HT-29 (cell line): ENCODE measurements around the gene NFIL3. TPM values are rescaled to one million over a fixed set of nuclear protein-coding genes. Genes with fewer than 3 reads are reported as not detected.
A peak's percentile ranks its signal among the peaks of the same experiment; 100 is the strongest.
"Not testable (repeated sequence)": the region's sequence is repeated elsewhere in the genome, so short reads cannot be mapped to it uniquely, and the experiment has no call there.

ENCODE experiments used
- DNase-seq: peaks from one replicate; pipeline ENCODE4 v3.0.0-alpha.2; 2015; ENCODE audit warnings: low spot score
- total RNA-seq: library from RNA; depleted of rRNA; stranded (reverse); fragments of >200 nt; shearing (Covaris generic); gene quantifications from 2 replicates; pipeline ENCODE4 v1.2.3, GENCODE V29; 2014

NFIL3 gene
- total RNA-seq, 1 experiment from 2014 or later: 1.4 TPM

DNA sequence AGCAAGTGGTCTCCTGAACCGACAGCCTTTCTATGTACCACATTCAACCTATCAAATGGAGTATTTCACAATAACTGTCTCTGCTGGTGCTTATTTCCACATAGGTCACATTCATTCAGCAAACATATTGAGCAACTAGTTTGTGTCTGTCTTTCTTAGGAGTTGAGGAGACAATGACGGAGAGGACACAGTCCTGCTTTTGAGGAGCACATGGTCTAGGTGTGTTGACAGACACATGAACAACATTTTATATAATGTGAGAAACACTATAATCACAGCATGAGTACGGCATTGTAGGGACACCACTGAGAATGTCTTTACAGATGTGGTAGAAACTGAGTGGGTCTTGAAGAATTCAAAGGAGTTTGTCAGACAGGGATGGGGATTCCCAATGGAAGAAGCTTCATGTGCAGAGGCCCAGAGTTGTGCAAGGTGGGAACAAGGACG lies 28.5 kb downstream of the NFIL3 start:
- DNase-seq: no peak

DNA sequence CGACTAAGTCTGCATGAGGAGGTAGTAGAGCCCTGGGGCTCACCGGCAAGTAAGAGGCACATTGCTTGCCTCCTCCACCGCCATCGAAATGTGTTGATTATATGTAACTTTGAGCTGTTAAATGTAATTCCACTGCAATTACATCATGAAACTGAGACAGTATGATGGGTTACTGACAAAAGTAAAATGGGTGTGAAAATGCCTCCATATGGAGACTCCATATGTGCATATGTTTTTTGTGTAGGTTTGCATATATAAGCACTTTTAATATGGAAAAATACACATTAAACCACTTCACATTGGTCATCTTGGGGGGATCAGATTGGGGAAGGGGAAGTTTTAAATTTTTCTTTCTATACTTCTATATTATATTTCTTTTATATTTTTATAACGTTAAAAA lies 29.8 kb downstream of the NFIL3 start:
- DNase-seq: no peak

DNA sequence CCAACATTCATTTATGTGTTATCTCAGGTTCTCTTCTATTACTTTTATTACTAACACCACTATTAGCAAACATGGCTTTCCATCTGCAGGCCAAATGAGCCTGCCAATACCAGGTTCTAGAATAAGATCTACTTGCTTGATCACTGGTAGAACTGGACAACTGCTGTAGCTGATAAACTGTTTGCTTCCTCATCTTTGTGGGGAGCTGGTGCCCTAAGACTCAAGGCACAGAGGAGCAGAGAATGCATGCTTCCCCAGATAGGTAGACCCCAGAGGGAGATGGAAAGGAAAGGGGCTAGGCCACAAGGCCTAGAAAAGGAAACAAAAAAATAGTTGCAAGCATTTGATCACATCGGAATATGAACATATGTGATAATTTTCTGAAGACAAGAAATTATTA lies 31.2 kb downstream of the NFIL3 start:
- DNase-seq: no peak

DNA sequence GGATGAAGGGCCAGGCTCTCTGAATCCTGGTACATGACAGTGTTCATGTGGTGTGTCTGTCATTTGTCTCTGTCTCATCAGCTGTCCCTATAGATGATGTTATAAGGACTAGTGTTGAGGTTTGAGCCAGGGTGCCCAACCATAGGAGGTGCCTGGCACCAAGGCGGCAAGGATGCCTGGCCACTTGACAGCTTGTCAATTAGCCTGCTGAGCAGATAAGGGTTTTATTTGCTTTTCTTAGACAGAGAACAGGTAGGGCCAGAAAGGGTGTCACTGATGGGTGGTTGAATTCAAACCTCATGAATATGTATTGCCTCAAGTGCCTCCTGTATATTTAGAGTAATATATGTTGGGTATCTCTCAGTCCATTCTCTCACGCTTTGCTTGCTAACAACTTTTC lies 31.8 kb downstream of the NFIL3 start:
- no peak for DNase-seq

DNA sequence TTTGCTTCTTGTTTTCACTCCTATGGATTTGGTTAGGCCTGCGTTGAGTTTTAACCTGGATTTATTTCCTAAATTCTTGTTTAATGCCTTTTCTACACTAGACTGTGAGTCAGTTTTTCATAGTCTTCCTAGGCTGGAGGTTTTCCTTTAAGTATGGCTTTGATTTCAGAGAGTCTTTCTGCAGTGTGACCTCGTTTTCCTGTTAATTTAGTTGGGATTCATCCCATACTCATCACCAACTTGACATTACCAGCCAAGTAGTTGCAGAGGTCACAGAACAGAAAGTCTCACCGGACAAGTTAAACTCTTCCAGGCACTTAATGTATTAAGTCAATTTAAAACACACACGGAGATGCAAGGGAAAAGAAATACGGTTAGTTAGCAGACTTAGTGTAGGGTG lies 32.2 kb downstream of the NFIL3 start:
- no peak for DNase-seq

DNA sequence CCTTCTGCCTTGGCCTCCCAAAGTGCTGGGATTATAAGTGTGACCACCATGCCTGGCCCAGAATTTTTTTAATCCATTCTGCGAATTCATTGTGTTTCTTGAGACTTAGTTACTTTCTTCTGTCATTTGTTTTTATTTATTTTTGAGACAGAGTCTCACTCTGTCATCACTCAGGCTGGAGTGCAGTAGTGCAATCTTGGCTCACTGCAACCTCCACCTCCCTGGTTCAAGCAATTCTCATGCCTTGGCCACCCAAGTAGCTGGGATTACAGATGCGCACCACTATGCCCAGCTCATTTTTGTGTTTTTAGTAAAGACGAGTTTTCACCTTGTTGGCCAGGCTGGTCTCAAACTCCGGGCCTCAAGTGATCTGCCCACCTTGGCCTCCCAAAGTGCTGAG lies 33.9 kb downstream of the NFIL3 start:
- DNase-seq: not testable (repeated sequence)

DNA sequence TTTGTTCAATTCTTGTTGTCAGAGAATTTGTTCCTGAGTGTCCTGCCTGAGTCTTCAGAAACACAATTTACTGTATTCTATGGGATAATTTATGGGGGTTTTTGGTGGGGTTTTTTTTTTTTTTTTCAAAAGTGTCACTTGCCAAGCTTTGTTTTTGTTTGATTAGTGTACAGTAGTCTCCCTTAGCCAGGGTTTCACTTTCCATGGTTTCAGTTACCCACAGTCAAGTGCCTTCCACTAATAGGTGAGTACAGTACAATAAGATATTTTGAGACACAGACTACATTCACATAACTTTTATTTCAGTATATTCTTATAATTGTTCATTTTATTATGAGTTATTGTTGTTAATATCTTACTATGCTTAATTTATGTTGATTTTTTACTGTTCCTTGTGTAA lies 36.9 kb downstream of the NFIL3 start:
- no peak for DNase-seq

DNA sequence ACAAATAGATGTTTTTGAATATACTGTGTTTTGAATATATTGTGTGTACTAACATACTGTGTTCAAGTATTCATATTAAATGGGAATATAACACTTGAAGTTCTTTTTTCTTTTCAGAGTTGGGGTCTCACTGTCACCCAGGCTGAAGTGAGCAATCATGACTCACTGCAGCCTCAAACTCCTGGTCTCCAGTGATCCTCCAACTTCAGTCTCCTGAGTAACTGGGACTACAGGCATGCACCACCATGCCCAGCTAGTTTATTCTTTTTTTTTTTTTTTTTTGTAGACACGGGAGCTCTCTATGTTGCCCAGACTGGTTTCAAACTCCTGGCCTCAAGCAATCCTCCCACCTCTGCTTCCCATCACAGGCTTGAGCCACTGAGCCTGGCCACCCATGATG lies 38.7 kb downstream of the NFIL3 start:
- no peak for DNase-seq

DNA sequence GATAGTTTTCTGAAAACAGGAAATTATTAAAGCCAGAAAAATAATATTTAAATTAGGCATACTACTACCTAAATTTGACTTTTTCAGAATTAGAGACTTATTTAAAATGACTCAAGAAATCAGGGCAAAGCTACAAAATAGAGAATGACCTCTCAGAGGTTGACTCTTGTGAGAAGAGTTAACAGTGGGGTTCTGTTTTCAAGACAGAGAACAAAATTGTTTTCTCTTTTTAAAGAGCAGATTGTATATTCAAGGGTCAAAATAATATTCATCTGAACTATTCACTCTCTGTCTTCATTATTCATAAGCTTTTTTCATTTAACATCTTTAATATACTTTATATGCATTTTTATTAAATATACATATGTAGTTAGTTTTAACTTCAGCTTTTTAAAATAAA lies 40.1 kb downstream of the NFIL3 start:
- DNase-seq: no peak

DNA sequence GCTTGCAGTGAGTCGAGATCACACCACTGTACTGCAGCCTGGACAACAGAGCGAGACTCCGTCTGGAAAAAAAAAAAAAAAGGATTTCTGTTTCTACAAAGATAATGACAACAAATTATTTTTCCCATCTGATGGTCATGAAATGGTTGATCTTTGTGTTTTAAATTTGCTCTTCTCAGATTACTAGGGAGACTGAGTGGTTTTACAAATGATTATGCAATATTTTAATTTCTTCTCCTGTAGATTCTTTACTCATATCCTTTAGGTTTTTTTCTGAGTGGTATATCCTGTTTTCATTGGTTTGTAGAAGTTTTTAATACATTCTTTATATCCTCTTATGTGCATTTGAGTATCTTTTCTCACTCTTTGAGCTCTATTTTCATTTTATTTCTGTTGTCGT lies 41.3 kb downstream of the NFIL3 start:
- DNase-seq: no peak

DNA sequence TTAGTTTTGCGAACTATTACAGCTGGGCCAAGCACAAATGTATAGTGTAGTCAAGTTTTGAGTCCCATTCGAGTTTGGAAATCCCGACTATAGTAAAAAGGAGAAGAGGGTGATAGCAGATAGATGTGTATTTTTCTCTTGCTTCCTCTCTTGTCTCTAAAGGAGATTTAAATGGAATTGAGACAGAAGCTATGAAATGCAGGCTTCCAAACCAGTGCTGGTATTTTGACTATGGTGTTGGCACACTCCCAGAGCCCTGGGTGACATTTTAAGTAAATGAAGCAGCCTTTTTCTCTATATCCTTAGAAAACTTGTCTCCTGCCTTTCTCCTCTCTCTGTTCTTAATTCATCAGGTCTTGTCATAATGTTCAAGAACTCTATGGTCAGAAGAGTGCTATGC lies 44.2 kb downstream of the NFIL3 start:
- no peak for DNase-seq

DNA sequence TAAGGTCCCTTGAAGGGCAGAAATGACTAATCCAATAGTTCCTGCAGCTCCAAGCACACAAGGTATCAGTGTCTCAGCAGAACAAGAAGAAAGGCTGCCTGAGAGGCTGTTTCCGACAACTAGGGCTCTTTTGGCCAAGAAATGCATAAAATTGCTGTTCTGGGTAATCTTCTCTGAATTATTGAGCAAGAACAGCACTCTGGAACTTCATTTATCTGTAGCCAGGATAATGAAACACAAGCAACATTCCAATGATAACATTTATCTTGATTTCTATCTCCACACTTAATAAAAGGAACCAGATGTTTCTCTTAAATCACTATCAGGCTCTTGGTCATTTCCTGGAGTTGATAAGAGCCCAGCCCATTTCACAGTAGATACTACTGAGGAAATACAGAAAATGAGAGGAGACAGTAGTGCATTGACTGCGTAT lies 44.9 kb downstream of the NFIL3 start:
- DNase-seq: no peak

DNA sequence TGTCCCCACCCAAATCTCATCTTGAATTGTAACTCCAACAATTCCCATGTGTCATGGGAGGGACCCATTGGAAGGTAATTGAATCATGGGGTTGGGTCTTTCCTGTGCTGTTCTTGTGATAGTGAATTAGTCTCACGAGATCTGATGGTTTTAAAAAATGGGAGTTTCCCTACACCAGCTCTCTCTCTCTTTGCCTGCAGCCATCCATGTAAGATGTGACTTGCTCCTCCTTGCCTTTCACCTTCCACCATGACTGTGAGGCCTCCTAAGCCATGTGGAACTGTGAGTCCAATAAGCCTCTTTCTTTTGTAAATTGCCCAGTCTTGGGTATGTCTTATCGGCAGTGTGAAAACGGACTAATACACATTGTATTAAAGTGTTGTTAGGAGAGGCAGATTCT lies 45.6 kb downstream of the NFIL3 start:
- DNase-seq: not testable (repeated sequence)

DNA sequence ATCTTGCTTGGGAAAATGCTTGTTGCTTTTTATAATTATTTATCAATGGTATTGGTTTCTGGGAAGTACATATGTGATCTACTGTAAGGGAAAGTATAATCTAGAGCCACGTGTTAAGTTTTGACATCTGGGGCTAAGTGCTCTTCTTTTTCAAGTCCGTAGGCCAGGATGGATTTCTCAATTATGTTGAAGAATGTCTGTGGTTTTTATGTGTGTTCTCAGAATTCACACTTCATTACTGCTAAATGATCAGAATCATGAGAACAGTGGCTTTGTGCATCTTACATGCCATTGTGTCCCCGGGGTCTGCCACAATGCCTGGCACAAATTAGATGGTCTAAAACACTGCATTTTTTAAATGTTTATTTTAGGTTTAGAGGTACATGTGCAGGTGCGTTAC lies 47.4 kb downstream of the NFIL3 start:
- no peak for DNase-seq

DNA sequence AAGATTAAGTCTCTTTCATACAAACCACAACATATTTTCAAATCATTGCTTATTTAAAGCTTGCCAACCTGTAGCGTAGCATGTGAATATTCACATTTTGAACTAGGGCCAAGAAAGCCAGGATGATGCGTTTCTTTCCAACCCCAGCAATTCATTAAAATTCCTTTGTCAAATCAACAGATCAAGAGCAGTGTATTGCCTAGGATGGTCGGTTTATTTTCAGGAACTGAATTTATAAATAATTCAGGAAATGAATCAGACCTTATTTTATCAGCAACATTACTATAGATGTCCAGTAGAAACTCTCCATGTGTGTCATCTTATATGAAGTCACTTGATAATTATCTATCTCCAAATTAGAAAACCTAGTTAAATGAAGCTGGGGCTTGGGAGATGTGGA lies 48.7 kb downstream of the NFIL3 start:
- DNase-seq: no peak

DNA sequence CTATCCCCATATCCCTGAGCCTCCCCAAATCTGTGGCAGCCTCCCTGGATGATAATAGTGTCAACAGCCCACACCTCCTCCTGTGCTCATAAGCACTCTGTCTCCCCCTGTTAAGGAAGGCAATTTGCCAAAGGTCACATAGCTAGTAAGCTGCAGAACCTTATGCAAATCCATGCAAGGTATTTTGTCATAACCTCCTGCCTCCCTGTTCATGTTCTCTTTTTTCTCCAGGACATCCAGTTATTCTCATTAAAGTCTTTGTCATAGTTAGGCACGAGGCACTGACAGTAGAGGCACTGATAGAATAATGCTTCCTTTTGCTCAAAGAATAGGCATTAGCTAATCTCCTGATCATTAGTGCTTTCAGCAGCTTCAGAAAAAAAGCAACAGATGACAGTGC lies 51.7 kb downstream of the NFIL3 start:
- no peak for DNase-seq

DNA sequence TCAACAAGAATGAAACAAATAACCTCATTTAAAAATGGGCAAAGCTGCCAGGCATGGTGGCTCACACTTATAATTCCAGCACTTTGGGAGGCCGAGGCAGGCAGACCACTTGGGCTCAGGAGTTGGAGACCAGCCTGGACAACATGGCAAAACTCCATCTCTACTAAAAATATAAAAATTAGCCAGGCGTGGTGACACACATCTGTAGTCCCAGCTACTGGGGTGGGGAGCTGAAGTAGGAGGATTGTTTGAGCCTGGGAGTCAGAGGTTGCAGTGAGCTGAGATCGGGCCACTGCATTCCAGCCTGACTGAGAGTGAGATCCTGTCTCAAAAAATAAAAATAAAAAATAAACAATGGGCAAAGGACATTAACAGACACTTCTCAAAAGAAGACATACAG lies 53.6 kb downstream of the NFIL3 start:
- not testable (repeated sequence) for DNase-seq

DNA sequence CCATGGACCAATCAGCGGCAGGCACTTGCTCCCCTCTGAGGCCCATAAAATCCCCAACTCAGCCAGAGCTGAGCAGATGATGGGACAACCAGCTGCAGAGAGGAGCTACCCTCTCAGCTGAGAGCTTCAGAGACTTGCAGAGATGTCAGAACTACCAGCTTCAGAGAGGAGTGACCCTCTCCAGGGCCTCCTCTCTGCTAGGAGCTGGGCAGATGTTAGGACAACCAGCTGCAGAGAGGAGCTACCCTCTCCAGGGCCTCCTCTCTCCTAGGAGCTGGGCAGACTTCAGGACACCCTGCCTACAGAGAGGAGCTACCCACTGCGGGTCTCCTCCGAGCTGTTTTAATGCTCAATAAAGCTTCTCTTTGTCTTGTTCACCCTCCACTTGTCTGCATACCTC lies 58.9 kb downstream of the NFIL3 start:
- no peak for DNase-seq

DNA sequence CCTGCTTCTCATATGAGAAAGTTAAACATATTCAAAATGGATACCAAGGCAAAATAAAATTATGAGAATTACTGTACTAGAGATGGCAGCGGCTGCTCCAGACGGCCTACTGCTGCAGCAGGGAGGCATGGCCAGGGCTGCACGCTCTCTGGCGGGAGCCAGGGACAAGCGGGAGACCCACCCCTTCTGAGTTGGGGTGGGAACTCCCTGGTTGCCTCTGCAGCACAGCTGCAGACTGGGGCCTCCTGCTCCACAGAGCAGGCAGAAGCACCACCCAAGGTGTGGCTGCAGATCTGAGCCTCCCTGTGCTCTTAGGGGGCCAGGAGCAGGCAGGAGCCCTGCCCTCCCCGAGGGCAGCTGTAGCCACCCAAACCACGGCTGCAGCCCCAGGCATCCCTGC lies 59.6 kb downstream of the NFIL3 start:
- no peak for DNase-seq

DNA sequence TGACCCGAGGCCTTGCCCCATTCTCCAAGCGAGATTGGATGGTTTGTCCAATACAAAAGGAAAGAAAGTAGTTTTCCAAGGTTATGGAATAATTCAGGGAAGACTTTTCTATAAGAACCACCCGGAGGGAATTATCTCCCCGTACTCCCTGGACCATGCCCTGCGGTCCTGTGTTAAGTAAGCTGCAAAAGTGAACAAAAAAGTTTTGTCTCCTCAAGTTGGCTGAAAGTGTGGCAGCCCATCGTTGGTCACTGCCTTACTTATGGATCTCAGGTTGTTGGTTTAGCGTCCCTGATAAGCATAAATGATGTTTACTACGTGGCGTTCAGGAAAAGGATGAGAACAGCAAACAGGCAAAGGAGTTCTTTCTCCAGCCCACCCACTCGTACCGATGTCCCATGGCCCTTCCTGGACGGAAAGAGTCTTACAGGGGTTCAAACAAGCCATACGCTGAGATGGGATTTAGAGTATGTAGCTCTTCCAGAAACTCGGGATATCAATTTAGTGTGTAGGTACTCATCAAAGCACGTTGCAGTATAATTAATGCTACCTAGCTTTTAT lies 61.5 kb downstream of the NFIL3 start:
- DNase-seq: no peak

DNA sequence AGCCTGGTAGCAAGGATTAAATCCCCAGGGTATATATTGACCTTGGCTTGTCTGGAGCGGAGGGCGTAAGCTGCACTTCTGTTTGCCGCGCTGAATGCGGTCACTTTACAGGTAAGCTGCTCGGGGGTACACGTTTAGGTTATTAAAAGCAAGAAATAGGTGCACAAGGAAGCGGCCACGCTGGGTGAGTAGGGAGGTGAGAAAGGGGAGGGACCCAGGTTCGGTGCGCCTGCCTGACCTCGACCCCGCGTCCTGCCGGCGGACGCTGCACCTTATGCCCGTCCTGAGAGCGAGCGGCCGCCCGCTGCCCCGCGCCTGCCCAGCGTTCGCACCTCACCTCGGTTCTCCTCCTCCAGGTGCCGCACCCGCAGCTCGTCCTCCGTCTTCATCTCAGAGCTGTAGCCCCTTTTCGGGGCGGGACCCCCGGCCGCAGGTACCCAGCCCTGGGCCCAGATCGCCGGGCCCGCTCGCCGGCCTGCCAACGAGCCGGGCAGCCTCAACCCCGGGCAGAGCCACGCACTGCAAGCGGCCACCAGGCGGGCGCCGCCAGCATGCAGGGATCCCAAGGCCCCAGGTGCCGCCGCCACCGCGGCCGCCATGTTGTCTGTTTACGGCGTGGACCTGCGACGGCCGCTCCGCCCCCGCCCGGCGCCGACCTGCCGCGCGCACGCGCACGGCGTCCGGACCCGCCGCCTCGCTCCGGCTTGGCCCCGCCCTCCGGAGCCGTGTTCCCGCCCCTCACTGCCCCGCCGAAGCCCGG lies 62.2 kb downstream of the NFIL3 start, which contains the start of gene AUH:
Gene AUH (minus strand): TSS at position 628 of the 760 bp plus-strand sequence. CDS start 29 bp downstream, at position 599.
- DNase-seq: peak; percentile 75

DNA sequence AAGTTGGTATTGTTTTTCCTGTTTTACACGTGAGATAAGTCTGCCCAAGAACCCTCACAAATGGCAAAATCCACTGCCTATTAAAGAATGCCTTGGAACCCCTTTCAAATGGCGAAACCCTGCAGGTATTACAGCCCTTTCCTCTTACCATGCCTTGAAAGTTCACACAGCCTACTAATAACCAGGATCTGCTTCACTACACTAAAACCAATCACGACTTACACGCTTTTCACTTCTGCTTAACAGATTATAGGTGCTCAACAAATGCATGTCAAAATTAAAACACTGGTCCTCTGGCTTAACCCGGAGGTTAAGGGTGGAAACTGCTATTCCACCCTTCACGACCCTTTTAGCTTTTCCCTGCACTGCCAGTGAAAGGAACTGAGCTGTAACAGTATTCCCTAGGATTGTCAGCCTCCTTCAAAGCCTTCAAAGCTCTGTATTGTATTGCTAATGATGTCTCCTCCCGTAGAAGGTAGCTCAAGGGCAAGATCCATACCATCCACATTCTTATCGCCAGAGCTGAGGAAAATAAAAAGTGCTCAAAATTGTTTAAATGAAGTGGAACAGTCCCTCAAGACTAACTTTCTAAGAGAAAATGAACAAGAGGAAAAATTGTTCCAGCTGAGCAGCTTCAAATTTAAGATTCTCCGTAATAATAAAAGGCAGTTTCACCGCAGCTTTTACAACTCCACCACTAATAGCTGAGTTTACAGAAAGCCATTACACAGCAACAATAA lies 62.9 kb downstream of the NFIL3 start:
- DNase-seq: peak; percentile 10
